GM12878 (cell line): ENCODE measurements around the gene TSC22D3. TPM values are rescaled to one million over a fixed set of nuclear protein-coding genes. Genes with fewer than 3 reads are reported as not detected.

Source experiments
- BHLHE40 ChIP-seq, 2 experiments: fragments of 450-650 bp in 1 of 2; IDR thresholded peaks; 2 replicates each; pipeline ENCODE4 v1.6.1; 2011 to 2017; ENCODE audit warnings: low read depth in 2 of 2, borderline replicate concordance in 1 of 2, improper control_type of control experiment in 1 of 2, low read length in 1 of 2, mild to moderate bottlenecking in 1 of 2
- CBFB ChIP-seq: IDR thresholded peaks from 2 replicates; pipeline ENCODE4 v1.6.1; 2016; ENCODE audit warnings: antibody characterized with exemption, low read depth
- CREM ChIP-seq: IDR thresholded peaks from 2 replicates; pipeline ENCODE4 v1.6.1; 2014; ENCODE audit warnings: antibody characterized with exemption, low read depth
- ETV6 ChIP-seq, 2 experiments: fragments of 450-650 bp in 1 of 2; IDR thresholded peaks in 1 of 2; conservative IDR thresholded peaks in 1 of 2; 2 replicates each; pipeline ENCODE4 v1.6.1; 2014; ENCODE audit warnings: antibody characterized with exemption in 1 of 2, borderline replicate concordance in 1 of 2, low read depth in 1 of 2, mild to moderate bottlenecking in 1 of 2, moderate library complexity in 1 of 2
- HCFC1 ChIP-seq: fragments of 150-350 bp; IDR thresholded peaks from 2 replicates; pipeline ENCODE4 v1.6.1; 2014; ENCODE audit warnings: low read length
- IRF5 ChIP-seq: fragments of 450-650 bp; IDR thresholded peaks from 2 replicates; pipeline ENCODE4 v1.6.1; 2017; ENCODE audit warnings: borderline replicate concordance
- KAT2A ChIP-seq: conservative IDR thresholded peaks from 2 replicates; pipeline ENCODE4 v1.6.1; 2011; ENCODE audit warnings: low read depth, low read length; ENCODE audit not compliant: control insufficient read depth
- MEF2A ChIP-seq: IDR thresholded peaks from 2 replicates; pipeline ENCODE4 v1.6.1; 2011; ENCODE audit warnings: low read depth, mild to moderate bottlenecking, low read length, moderate library complexity; ENCODE audit not compliant: insufficient read depth
- MTA2 ChIP-seq: fragments of 450-650 bp; IDR thresholded peaks from 2 replicates; pipeline ENCODE4 v1.6.1; 2016; ENCODE audit warnings: low read depth, mild to moderate bottlenecking, moderate library complexity
- MXI1 ChIP-seq: fragments of 150-350 bp; IDR thresholded peaks from 2 replicates; pipeline ENCODE4 v1.6.1; 2011; ENCODE audit warnings: low read depth, mild to moderate bottlenecking, inconsistent platforms, low read length, improper control_type of control experiment
- NBN ChIP-seq: fragments of 450-650 bp; IDR thresholded peaks from 2 replicates; pipeline ENCODE4 v1.6.1; 2016
- PML ChIP-seq: IDR thresholded peaks from 2 replicates; pipeline ENCODE4 v1.6.1; 2012; ENCODE audit warnings: low read length, inconsistent platforms
- RB1 ChIP-seq: fragments of 450-650 bp; formaldehyde crosslinking; IDR thresholded peaks from 2 replicates; pipeline ENCODE4 v1.6.1; 2017; ENCODE audit warnings: mild to moderate bottlenecking, borderline replicate concordance
- RCOR1 ChIP-seq: conservative IDR thresholded peaks from 2 replicates; pipeline ENCODE4 v1.6.1; 2012; ENCODE audit warnings: low read depth, low read length, improper control_type of control experiment
- RFX5 ChIP-seq: IDR thresholded peaks from 2 replicates; pipeline ENCODE4 v1.6.1; 2011; ENCODE audit warnings: low read depth, low read length, improper control_type of control experiment
- RUNX3 ChIP-seq: IDR thresholded peaks from 2 replicates; pipeline ENCODE4 v1.6.1; 2012; ENCODE audit warnings: low read length, inconsistent platforms
- SP1 ChIP-seq: IDR thresholded peaks from one replicate; pipeline ENCODE4 v1.6.1; 2011; ENCODE audit warnings: low read depth, low read length
- SREBF2 ChIP-seq: IDR thresholded peaks from 2 replicates; pipeline ENCODE4 v1.6.1; 2012; ENCODE audit warnings: mild to moderate bottlenecking, low read length
- TAF1 ChIP-seq: IDR thresholded peaks from 2 replicates; pipeline ENCODE4 v1.6.1; 2011; ENCODE audit warnings: mild to moderate bottlenecking, low read depth, low read length, borderline replicate concordance
- TCF12 ChIP-seq: IDR thresholded peaks from 2 replicates; pipeline ENCODE4 v1.6.1; 2011; ENCODE audit warnings: low read depth, mild to moderate bottlenecking, low read length
- TCF3 ChIP-seq: IDR thresholded peaks from 2 replicates; pipeline ENCODE4 v1.6.1; 2012; ENCODE audit warnings: low read depth, mild to moderate bottlenecking, low read length, borderline replicate concordance; ENCODE audit not compliant: insufficient read depth
- YY1 ChIP-seq: IDR thresholded peaks from 2 replicates; pipeline ENCODE4 v1.6.1; 2011; ENCODE audit warnings: low read depth, mild to moderate bottlenecking, low read length
- ZBTB33 ChIP-seq: fragments of 450-650 bp; IDR thresholded peaks from 2 replicates; pipeline ENCODE4 v1.6.1; 2017; ENCODE audit warnings: mild to moderate bottlenecking
- ZNF687 ChIP-seq: fragments of 450-650 bp; IDR thresholded peaks from 2 replicates; pipeline ENCODE4 v1.6.1; 2017; ENCODE audit warnings: mild to moderate bottlenecking, moderate library complexity
- polyA plus RNA-seq, 11 experiments: library from polyadenylated mRNA; depleted of rRNA in 4 of 11; unstranded in 6 of 11; stranded (reverse) in 5 of 11; fragments of >200 nt; fragmentation: Nextera tagmentation in 4 of 11; fragmentation: Illumina TruSeq in 1 of 11; extraction: Ambion mirVana in 4 of 11; extraction: Trizol in 1 of 11; gene quantifications; 1 replicate in 1 of 11; 2 replicates in 10 of 11; pipeline versions ENCODE4 v1.2.1 to v1.2.3, GENCODE V29; 2011 to 2016; ENCODE audit warnings: inconsistent platforms in 2 of 11, missing spikeins in 2 of 11, low read depth in 1 of 11
- total RNA-seq, 4 experiments: library from RNA; depleted of rRNA in 3 of 4; stranded (reverse); fragments of >200 nt in 3 of 4; fragmentation: Illumina TruSeq in 1 of 4; extraction: Trizol in 1 of 4; gene quantifications; 2 replicates each; pipeline versions ENCODE4 v1.2.1 to v1.2.3, GENCODE V29; 2013 to 2021

The TSC22D3 gene
- total and polyA plus RNA-seq, 10 of the 15 experiments (the other 5 are each of a cell fraction or from before 2014, with no cell fraction given), result 4.6 to 122 (median 16.1) TPM

GRCh38 chrX:107716816-107717700 lies 58.5 kb downstream of the TSC22D3 start (continued):
- TF ChIP-seq IRF5 (no peak), MEF2A (peak; percentile 58; the same call in 1 of the 2 replicates), RB1 (no peak), SP1 (peak; percentile 40), KAT2A (no peak), RUNX3 (peak; percentile 80), ETV6 (conservative IDR thresholded peaks at IDR 0.05 in 1 of 2, IDR thresholded peaks at IDR 0.05 in 1 of 2; ENCODE audit: borderline replicate concordance in 1 of 2, low read depth in 1 of 2) (no peak), CBFB (peak; percentile 90), CREM (peak; percentile 92), RCOR1 (no peak), RFX5 (no peak), NBN (peak; percentile 63; the same call in 1 of the 2 replicates), PML (peak; percentile 77; the same call in 1 of the 2 replicates), HCFC1 (no peak), TCF3 (peak; percentile 91), ZBTB33 (no peak), MTA2 (peak; percentile 35; the same call in 1 of the 2 replicates), MXI1 (no peak), ZNF687 (peak; percentile 87), TCF12 (0 out of 2 replicates have a peak, but pooled peaks have one; percentile 57), BHLHE40 (IDR thresholded peaks at IDR 0.05; ENCODE audit: borderline replicate concordance in 1 of 2, low read depth in 2 of 2, low read length in 1 of 2) (peak; percentile 47 to 50; a peak in 2 of 4 replicates), TAF1 (peak; percentile 83), YY1 (peak; percentile 63), SREBF2 (no peak)
